Adipocyte (in vitro differentiated cells): ENCODE measurements around the gene PTPN4.

Source experiments
- DNase-seq: peaks from one replicate; pipeline ENCODE4 v3.0.0-alpha.2; 2015; ENCODE audit warnings: low read depth
- H3K27me3 ChIP-seq: replicated peaks from 2 replicates; pipeline ENCODE4 v1.7.0; 2013; ENCODE audit warnings: mild to moderate bottlenecking, low read length, moderate library complexity; ENCODE audit not compliant: control insufficient read depth, insufficient read depth
- H3K36me3 ChIP-seq: 2 replicates; pipeline ENCODE4 v1.7.0; 2013; ENCODE audit warnings: low read length, mild to moderate bottlenecking, moderate library complexity; ENCODE audit not compliant: control insufficient read depth, insufficient read depth, severe bottlenecking
- H3K4me1 ChIP-seq: 2 replicates; pipeline ENCODE4 v1.7.0; 2013; ENCODE audit warnings: mild to moderate bottlenecking, low read length, moderate library complexity; ENCODE audit not compliant: control insufficient read depth, insufficient read depth
- H3K4me3 ChIP-seq: 2 replicates; pipeline ENCODE4 v1.7.0; 2013; ENCODE audit warnings: mild to moderate bottlenecking, low read length, moderate library complexity
- H3K9ac ChIP-seq: 2 replicates; pipeline ENCODE4 v1.7.0; 2013; ENCODE audit warnings: mild to moderate bottlenecking, low read length, moderate library complexity
- H3K9me3 ChIP-seq: 2 replicates; pipeline ENCODE4 v1.7.0; 2013; ENCODE audit warnings: mild to moderate bottlenecking, low read length, moderate library complexity; ENCODE audit not compliant: control insufficient read depth

Gene PTPN4

GRCh38 chr2:119759451-119760236 lies at the start of gene PTPN4:
TSS of gene PTPN4 (plus strand) at chr2:119759922. CDS start at chr2:119809854, 49,932 bp downstream.
- Histone ChIP-seq H3K27me3 (no peaks in the 10 kb centered on the region), H3K4me1 (peaks cover 59% of the 10 kb centered on the region), H3K9me3 (no peaks in the 10 kb centered on the region), H3K36me3 (no peaks in the 10 kb centered on the region), H3K9ac (peak within 1 kb of the TSS; percentile 93), H3K4me3 (peak within 1 kb of the TSS; percentile 98)
- peak; percentile 99 for DNase-seq

- Histone ChIP-seq H3K36me3 (no peaks in the 10 kb centered on the region), H3K9ac (no peak overlapping the region), H3K4me1 (no peaks in the 10 kb centered on the region), H3K9me3 (peaks cover 6% of the 10 kb centered on the region), H3K4me3 (no peak overlapping the region), H3K27me3 (peaks cover 8% of the 10 kb centered on the region)
- DNase-seq: no peak
These were observed 49.4 kb upstream of the PTPN4 start for GRCh38 chr2:119710281-119710680.

- no peak for DNase-seq
- H3K36me3 ChIP-seq: no peaks in the 10 kb centered on the region
- H3K4me1 ChIP-seq: no peaks in the 10 kb centered on the region
- peaks cover 12% of the 10 kb centered on the region for H3K27me3 ChIP-seq
- peaks cover 3% of the 10 kb centered on the region for H3K9me3 ChIP-seq
- H3K9ac ChIP-seq: no peak overlapping the region
- H3K4me3 ChIP-seq: no peak overlapping the region
These were observed 48.4 kb upstream of the PTPN4 start for GRCh38 chr2:119711352-119711751.

GRCh38 chr2:119712571-119712970 lies 47.2 kb upstream of the PTPN4 start:
- Histone ChIP-seq H3K4me1 (no peaks in the 10 kb centered on the region), H3K9ac (no peak overlapping the region), H3K4me3 (no peak overlapping the region), H3K36me3 (no peaks in the 10 kb centered on the region), H3K27me3 (peaks cover 17% of the 10 kb centered on the region), H3K9me3 (peaks cover 3% of the 10 kb centered on the region)
- no peak for DNase-seq

- no peak overlapping the region for H3K4me3 ChIP-seq
- no peaks in the 10 kb centered on the region for H3K36me3 ChIP-seq
- H3K4me1 ChIP-seq: no peaks in the 10 kb centered on the region
- H3K27me3 ChIP-seq: peaks cover 25% of the 10 kb centered on the region
- H3K9ac ChIP-seq: no peak overlapping the region
- peaks cover 3% of the 10 kb centered on the region for H3K9me3 ChIP-seq
- no peak for DNase-seq
These were observed 45.8 kb upstream of the PTPN4 start for GRCh38 chr2:119713819-119714490.

GRCh38 chr2:119715409-119716283 lies 44.1 kb upstream of the PTPN4 start:
- DNase-seq: no peak
- Histone ChIP-seq H3K36me3 (no peaks in the 10 kb centered on the region), H3K27me3 (peaks cover 27% of the 10 kb centered on the region), H3K4me1 (no peaks in the 10 kb centered on the region), H3K9me3 (peaks cover 3% of the 10 kb centered on the region), H3K9ac (no peak overlapping the region), H3K4me3 (no peak overlapping the region)

- H3K9ac ChIP-seq: no peak overlapping the region
- peaks cover 27% of the 10 kb centered on the region for H3K27me3 ChIP-seq
- DNase-seq: no peak
- H3K4me1 ChIP-seq: no peaks in the 10 kb centered on the region
- H3K9me3 ChIP-seq: peaks cover 3% of the 10 kb centered on the region
- no peaks in the 10 kb centered on the region for H3K36me3 ChIP-seq
- H3K4me3 ChIP-seq: no peak overlapping the region
These were observed 43.4 kb upstream of the PTPN4 start for GRCh38 chr2:119716284-119716672.

GRCh38 chr2:119718501-119719260 lies 41.0 kb upstream of the PTPN4 start:
- DNase-seq: no peak
- Histone ChIP-seq H3K4me1 (no peaks in the 10 kb centered on the region), H3K27me3 (peaks cover 25% of the 10 kb centered on the region), H3K4me3 (no peak overlapping the region), H3K36me3 (no peaks in the 10 kb centered on the region), H3K9me3 (no peaks in the 10 kb centered on the region), H3K9ac (no peak overlapping the region)

- Histone ChIP-seq H3K27me3 (peaks cover 29% of the 10 kb centered on the region), H3K9ac (no peak overlapping the region), H3K9me3 (no peaks in the 10 kb centered on the region), H3K4me3 (no peak overlapping the region), H3K4me1 (peaks cover 4% of the 10 kb centered on the region), H3K36me3 (no peaks in the 10 kb centered on the region)
- DNase-seq: no peak
These were observed 40.5 kb upstream of the PTPN4 start for GRCh38 chr2:119719261-119719627.

- no peak overlapping the region for H3K9ac ChIP-seq
- no peak overlapping the region for H3K4me3 ChIP-seq
- H3K36me3 ChIP-seq: no peaks in the 10 kb centered on the region
- peaks cover 12% of the 10 kb centered on the region for H3K4me1 ChIP-seq
- H3K27me3 ChIP-seq: peaks cover 20% of the 10 kb centered on the region
- DNase-seq: no peak
- H3K9me3 ChIP-seq: no peaks in the 10 kb centered on the region
These were observed 38.7 kb upstream of the PTPN4 start for GRCh38 chr2:119721043-119721442.
